ENCODE measurements around the gene SLC17A7. TPM values are rescaled to one million over a fixed set of nuclear protein-coding genes. Genes with fewer than 3 reads are reported as not detected.

Gene SLC17A7
- total and polyA plus RNA-seq, 9 of the 15 experiments (the other 6 are each of a cell fraction or from before 2014, with no cell fraction given): 1.1 to 15.7 (median 2.4) TPM

GRCh38 chr19:49409441-49410029 is 31.8 kb downstream of the SLC17A7 start (continued):
- TF ChIP-seq PHB2 (IDR thresholded peaks at IDR 0.05; ENCODE audit: low read depth): no peak
- TF ChIP-seq HNRNPUL1 (IDR thresholded peaks at IDR 0.05; ENCODE audit: low read length): no peak
- no peak for TF ChIP-seq ZNF431 (CRISPR knock-in tag; IDR thresholded peaks at IDR 0.05)
- no peak for TF ChIP-seq WHSC1 (IDR thresholded peaks at IDR 0.05; ENCODE audit: low read length)
- peak; percentile 70 for TF ChIP-seq DMBX1 (CRISPR knock-in tag; IDR thresholded peaks at IDR 0.05; ENCODE audit: borderline replicate concordance)
- no peak for TF ChIP-seq NEUROD1 (IDR thresholded peaks at IDR 0.05; ENCODE audit: borderline replicate concordance, low read depth, low read length, partially characterized antibody)
- no peak for TF ChIP-seq MAFK (IDR thresholded peaks at IDR 0.05; ENCODE audit: low read length)
- 0 out of 2 replicates have a peak, but pooled peaks have one; percentile 12 for TF ChIP-seq CXXC5 (CRISPR knock-in tag; IDR thresholded peaks at IDR 0.05)
- peak; percentile 56 to 58; a peak in 3 of 4 replicates for TF ChIP-seq FOXK2 (conservative IDR thresholded peaks at IDR 0.05 in 1 of 2, IDR thresholded peaks at IDR 0.05 in 1 of 2; ENCODE audit: low read depth in 2 of 2)
- no peak for TF ChIP-seq ETS1 (conservative IDR thresholded peaks at IDR 0.05; ENCODE audit: control insufficient read depth, low read depth, low read length)
- TF ChIP-seq ELK1 (CRISPR knock-in tag; IDR thresholded peaks at IDR 0.05): no peak
- TF ChIP-seq PHF20 (IDR thresholded peaks at IDR 0.05; ENCODE audit: partially characterized antibody): peak; percentile 13
- TF ChIP-seq MCM2 (IDR thresholded peaks at IDR 0.05; ENCODE audit: low read depth): no peak
- no peak for TF ChIP-seq SLC30A9 (CRISPR knock-in tag; IDR thresholded peaks at IDR 0.05)
- TF ChIP-seq ZNF197 (CRISPR knock-in tag; IDR thresholded peaks at IDR 0.05; ENCODE audit: low read depth): no peak; the same call in 1 of the 2 replicates
- no peak for TF ChIP-seq ZNF644 (tag; IDR thresholded peaks at IDR 0.05; ENCODE audit: low read depth)
- TF ChIP-seq KLF16 (IDR thresholded peaks at IDR 0.05): no peak
- no peak for TF ChIP-seq ADNP (tag; IDR thresholded peaks at IDR 0.05)
- no peak; the same call in 1 of the 2 replicates for TF ChIP-seq VEZF1 (CRISPR knock-in tag; IDR thresholded peaks at IDR 0.05)
- 0 out of 2 replicates have a peak, but pooled peaks have one; percentile 23 for TF ChIP-seq HINFP (tag; conservative IDR thresholded peaks at IDR 0.05; ENCODE audit: low read depth)
- TF ChIP-seq E4F1 (CRISPR knock-in tag; IDR thresholded peaks at IDR 0.05; ENCODE audit: borderline replicate concordance): no peak
